GM23248 (cell line): ENCODE results near the gene MNX1.

Experiments
- EZH2 ChIP-seq: fragments of 200-600 bp; sonication (generic); IDR thresholded peaks from 2 replicates; pipeline ENCODE4 v1.6.1; 2018; ENCODE audit warnings: antibody characterized with exemption, mild to moderate bottlenecking; ENCODE audit not compliant: insufficient read depth, poor library complexity, severe bottlenecking
- EZH2phosphoT487 ChIP-seq: fragments of 200-600 bp; sonication (generic); IDR thresholded peaks from 2 replicates; pipeline ENCODE4 v1.6.1; 2018; ENCODE audit warnings: antibody characterized with exemption, moderate library complexity, mild to moderate bottlenecking, low read depth; ENCODE audit not compliant: insufficient read depth

GRCh38 chr7:157009170-157009777 lies 1.2 kb downstream of the MNX1 start:
- TF ChIP-seq EZH2 = peak; percentile 98
- 0 out of 2 replicates have a peak, but pooled peaks have one; percentile 77 for TF ChIP-seq EZH2phosphoT487
